ENCODE measurements around the gene FAM181A. TPM values are rescaled to one million over a fixed set of nuclear protein-coding genes. Genes with fewer than 3 reads are reported as not detected.

The FAM181A gene
- total and polyA plus RNA-seq, 10 of the 15 experiments (the other 5 are each of a cell fraction or from before 2014, with no cell fraction given): not detected

DNA sequence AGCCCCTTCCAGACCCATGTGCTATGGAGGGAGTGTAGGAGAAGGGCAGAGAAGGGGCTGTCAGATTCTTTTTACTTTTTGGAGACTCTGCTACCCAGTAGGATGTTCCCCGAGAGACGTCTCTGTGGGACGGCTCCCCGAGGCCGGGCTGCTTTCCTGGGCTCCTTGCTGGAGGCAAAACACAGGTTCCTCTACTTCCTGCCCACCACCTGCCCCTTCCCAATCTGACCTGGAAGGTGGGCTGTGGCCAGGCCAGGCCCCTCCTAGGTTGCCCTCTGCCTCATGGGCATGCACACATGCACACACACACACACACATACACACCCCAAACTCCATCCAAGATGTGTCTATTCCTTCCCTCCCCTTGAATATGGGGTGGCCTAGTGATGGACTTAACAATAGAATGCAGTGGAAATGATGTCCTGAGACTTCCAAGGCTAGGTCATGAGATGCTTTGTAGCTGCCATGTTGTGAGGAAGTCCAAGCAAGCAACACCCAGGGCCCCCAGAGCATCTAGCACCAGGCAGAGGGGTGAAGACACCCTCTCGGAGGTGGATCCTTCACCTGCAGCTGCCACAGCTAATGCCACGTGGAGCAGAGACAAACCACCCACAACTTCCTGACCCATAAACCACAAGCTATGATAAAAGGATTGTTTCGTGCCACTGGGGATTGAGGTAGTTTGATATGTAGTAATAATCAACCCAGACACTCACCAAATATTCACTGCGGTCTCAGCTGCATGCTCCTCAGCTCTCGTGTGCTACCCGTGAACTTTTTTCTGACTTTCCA, 50.8 kb downstream of the FAM181A start (continued):
- TF ChIP-seq, protein P1, sequence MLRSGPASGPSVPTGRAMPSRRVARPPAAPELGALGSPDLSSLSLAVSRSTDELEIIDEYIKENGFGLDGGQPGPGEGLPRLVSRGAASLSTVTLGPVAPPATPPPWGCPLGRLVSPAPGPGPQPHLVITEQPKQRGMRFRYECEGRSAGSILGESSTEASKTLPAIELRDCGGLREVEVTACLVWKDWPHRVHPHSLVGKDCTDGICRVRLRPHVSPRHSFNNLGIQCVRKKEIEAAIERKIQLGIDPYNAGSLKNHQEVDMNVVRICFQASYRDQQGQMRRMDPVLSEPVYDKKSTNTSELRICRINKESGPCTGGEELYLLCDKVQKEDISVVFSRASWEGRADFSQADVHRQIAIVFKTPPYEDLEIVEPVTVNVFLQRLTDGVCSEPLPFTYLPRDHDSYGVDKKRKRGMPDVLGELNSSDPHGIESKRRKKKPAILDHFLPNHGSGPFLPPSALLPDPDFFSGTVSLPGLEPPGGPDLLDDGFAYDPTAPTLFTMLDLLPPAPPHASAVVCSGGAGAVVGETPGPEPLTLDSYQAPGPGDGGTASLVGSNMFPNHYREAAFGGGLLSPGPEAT (IDR thresholded peaks at IDR 0.05; ENCODE audit: low read depth): peak; percentile 79
- no peak for TF ChIP-seq GABPA (IDR thresholded peaks at IDR 0.05; ENCODE audit: low read depth)
- TF ChIP-seq SMAD5 (IDR thresholded peaks at IDR 0.05; ENCODE audit: low read depth): 0 out of 2 replicates have a peak, but pooled peaks have one; percentile 28
- no peak for TF ChIP-seq KAT2A (conservative IDR thresholded peaks at IDR 0.05; ENCODE audit: control insufficient read depth, low read depth, low read length)
- peak; percentile 93 for TF ChIP-seq MTA2 (IDR thresholded peaks at IDR 0.05; ENCODE audit: low read depth)
- peak; percentile 77 for TF ChIP-seq RELA (IDR thresholded peaks at IDR 0.05; ENCODE audit: borderline replicate concordance, partially characterized antibody)
- peak; percentile 81 for TF ChIP-seq KLF5 (IDR thresholded peaks at IDR 0.05; ENCODE audit: partially characterized antibody)
- TF ChIP-seq SPI1 (IDR thresholded peaks at IDR 0.05; ENCODE audit: borderline replicate concordance, insufficient read depth, low read depth, low read length): 0 out of 2 replicates have a peak, but pooled peaks have one; percentile 49
- TF ChIP-seq TARDBP (IDR thresholded peaks at IDR 0.05; ENCODE audit: borderline replicate concordance): 0 out of 2 replicates have a peak, but pooled peaks have one; percentile 54
- TF ChIP-seq SMARCA5 (IDR thresholded peaks at IDR 0.05): peak; percentile 88
- peak; percentile 53; the same call in 1 of the 2 replicates for TF ChIP-seq LARP7 (IDR thresholded peaks at IDR 0.05)
- TF ChIP-seq JUNB (IDR thresholded peaks at IDR 0.05): peak; percentile 67; the same call in 1 of the 2 replicates
- peak; percentile 97 for TF ChIP-seq CBFB (IDR thresholded peaks at IDR 0.05; ENCODE audit: low read depth)
- TF ChIP-seq, protein P2, sequence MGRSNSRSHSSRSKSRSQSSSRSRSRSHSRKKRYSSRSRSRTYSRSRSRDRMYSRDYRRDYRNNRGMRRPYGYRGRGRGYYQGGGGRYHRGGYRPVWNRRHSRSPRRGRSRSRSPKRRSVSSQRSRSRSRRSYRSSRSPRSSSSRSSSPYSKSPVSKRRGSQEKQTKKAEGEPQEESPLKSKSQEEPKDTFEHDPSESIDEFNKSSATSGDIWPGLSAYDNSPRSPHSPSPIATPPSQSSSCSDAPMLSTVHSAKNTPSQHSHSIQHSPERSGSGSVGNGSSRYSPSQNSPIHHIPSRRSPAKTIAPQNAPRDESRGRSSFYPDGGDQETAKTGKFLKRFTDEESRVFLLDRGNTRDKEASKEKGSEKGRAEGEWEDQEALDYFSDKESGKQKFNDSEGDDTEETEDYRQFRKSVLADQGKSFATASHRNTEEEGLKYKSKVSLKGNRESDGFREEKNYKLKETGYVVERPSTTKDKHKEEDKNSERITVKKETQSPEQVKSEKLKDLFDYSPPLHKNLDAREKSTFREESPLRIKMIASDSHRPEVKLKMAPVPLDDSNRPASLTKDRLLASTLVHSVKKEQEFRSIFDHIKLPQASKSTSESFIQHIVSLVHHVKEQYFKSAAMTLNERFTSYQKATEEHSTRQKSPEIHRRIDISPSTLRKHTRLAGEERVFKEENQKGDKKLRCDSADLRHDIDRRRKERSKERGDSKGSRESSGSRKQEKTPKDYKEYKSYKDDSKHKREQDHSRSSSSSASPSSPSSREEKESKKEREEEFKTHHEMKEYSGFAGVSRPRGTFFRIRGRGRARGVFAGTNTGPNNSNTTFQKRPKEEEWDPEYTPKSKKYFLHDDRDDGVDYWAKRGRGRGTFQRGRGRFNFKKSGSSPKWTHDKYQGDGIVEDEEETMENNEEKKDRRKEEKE (IDR thresholded peaks at IDR 0.05): no peak
- TF ChIP-seq IRF4 (IDR thresholded peaks at IDR 0.05; ENCODE audit: low read depth, low read length): peak; percentile 77; the same call in 1 of the 2 replicates
- TF ChIP-seq TCF3 (IDR thresholded peaks at IDR 0.05; ENCODE audit: borderline replicate concordance, insufficient read depth, low read depth, low read length): peak; percentile 95
- peak; percentile 65 for TF ChIP-seq POLR2AphosphoS5 (IDR thresholded peaks at IDR 0.05; ENCODE audit: low read length)
- TF ChIP-seq, protein P3, sequence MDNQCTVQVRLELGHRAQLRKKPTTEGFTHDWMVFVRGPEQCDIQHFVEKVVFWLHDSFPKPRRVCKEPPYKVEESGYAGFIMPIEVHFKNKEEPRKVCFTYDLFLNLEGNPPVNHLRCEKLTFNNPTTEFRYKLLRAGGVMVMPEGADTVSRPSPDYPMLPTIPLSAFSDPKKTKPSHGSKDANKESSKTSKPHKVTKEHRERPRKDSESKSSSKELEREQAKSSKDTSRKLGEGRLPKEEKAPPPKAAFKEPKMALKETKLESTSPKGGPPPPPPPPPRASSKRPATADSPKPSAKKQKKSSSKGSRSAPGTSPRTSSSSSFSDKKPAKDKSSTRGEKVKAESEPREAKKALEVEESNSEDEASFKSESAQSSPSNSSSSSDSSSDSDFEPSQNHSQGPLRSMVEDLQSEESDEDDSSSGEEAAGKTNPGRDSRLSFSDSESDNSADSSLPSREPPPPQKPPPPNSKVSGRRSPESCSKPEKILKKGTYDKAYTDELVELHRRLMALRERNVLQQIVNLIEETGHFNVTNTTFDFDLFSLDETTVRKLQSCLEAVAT (IDR thresholded peaks at IDR 0.05): peak; percentile 91
- peak in 1 of 2 experiments; percentile 91; a peak in 2 of 4 replicates for TF ChIP-seq ETV6 (conservative IDR thresholded peaks at IDR 0.05 in 1 of 2, IDR thresholded peaks at IDR 0.05 in 1 of 2; ENCODE audit: borderline replicate concordance in 1 of 2, low read depth in 1 of 2)
- peak; percentile 25; the same call in 1 of the 2 replicates for TF ChIP-seq RB1 (IDR thresholded peaks at IDR 0.05; ENCODE audit: borderline replicate concordance)
- TF ChIP-seq, protein P4, sequence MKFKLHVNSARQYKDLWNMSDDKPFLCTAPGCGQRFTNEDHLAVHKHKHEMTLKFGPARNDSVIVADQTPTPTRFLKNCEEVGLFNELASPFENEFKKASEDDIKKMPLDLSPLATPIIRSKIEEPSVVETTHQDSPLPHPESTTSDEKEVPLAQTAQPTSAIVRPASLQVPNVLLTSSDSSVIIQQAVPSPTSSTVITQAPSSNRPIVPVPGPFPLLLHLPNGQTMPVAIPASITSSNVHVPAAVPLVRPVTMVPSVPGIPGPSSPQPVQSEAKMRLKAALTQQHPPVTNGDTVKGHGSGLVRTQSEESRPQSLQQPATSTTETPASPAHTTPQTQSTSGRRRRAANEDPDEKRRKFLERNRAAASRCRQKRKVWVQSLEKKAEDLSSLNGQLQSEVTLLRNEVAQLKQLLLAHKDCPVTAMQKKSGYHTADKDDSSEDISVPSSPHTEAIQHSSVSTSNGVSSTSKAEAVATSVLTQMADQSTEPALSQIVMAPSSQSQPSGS (IDR thresholded peaks at IDR 0.05; ENCODE audit: low read length): no peak
- peak; percentile 94 for TF ChIP-seq MEF2B (IDR thresholded peaks at IDR 0.05; ENCODE audit: partially characterized antibody, poor library complexity, severe bottlenecking)
- TF ChIP-seq RAD21 (IDR thresholded peaks at IDR 0.05; ENCODE audit: insufficient read depth, low read depth, low read length): peak; percentile 4; the same call in 1 of the 2 replicates
